ENCODE data around the gene GPR119.
A peak's percentile ranks its signal among the peaks of the same experiment; 100 is the strongest.
"Not testable (repeated sequence)": the region's sequence is repeated elsewhere in the genome, so short reads cannot be mapped to it uniquely, and the experiment has no call there.

Gene GPR119

GRCh38 chrX:130339408-130340222 lies 45.9 kb downstream of the GPR119 start, which contains the start of gene SLC25A14:
TSS of gene SLC25A14 (plus strand) at chrX:130339919. CDS start at chrX:130340279, 360 bp downstream.
- TF ChIP-seq CTCF (IDR thresholded peaks at IDR 0.05; ENCODE audit: insufficient read depth, missing control alignments): no peak
- FAIRE-seq (no peak), DNase-seq (ENCODE audit: insufficient read length, low spot score) (peak; percentile 13)

DNA sequence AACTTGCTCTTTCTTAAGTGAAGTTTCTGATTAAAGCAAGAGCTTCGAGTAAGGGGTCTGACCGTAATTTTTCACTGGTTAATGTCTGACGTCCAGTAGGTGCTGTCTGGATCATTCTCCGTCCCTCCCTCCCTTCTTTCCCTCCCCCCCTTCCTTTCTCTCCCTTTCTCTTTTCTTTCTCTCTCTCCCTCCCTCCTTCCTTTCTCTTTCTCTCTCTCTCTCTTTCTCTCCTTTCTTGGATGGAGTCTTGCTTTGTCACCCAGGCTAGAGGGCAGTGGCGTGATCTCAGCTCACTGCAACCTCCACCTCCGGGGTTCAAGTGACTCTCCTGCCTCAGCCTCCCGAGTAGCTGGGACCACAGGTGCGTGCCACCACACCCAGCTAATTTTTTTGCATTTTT lies 46.6 kb downstream of the GPR119 start:
- DNase-seq (ENCODE audit: insufficient read length, low spot score); FAIRE-seq: not testable (repeated sequence)

DNA sequence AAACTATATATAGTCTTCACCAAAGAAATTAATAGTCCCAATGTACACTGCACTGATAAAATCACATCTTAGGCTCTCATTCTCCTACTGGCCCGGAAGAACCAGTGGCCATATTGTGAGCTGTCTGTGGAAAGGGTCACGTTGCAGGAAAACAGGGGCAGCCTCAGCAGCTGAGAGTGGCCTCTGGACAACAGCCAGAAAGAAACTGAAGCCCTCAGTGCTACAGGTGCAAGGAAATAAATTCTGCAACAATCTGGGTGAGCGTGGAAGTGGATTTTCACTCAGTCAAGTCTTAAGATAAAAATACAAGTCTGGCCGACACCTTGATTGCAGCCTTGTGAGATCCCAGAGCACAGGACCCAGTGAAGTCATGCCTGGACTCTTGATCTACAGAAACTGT lies 48.9 kb downstream of the GPR119 start:
- no peak for FAIRE-seq

More for the DNA sequence above, 48.9 kb downstream of the GPR119 start:
- DNase-seq (ENCODE audit: insufficient read length, low spot score): no peak
- TF ChIP-seq CTCF (IDR thresholded peaks at IDR 0.05; ENCODE audit: insufficient read depth, missing control alignments): no peak
